ENCODE results near the gene HNRNPUL1. TPM values are rescaled to one million over a fixed set of nuclear protein-coding genes. Genes with fewer than 3 reads are reported as not detected.
A peak's percentile ranks its signal among the peaks of the same experiment; 100 is the strongest.

The HNRNPUL1 gene
- total RNA-seq, 1 donor, result 159 TPM

DNA sequence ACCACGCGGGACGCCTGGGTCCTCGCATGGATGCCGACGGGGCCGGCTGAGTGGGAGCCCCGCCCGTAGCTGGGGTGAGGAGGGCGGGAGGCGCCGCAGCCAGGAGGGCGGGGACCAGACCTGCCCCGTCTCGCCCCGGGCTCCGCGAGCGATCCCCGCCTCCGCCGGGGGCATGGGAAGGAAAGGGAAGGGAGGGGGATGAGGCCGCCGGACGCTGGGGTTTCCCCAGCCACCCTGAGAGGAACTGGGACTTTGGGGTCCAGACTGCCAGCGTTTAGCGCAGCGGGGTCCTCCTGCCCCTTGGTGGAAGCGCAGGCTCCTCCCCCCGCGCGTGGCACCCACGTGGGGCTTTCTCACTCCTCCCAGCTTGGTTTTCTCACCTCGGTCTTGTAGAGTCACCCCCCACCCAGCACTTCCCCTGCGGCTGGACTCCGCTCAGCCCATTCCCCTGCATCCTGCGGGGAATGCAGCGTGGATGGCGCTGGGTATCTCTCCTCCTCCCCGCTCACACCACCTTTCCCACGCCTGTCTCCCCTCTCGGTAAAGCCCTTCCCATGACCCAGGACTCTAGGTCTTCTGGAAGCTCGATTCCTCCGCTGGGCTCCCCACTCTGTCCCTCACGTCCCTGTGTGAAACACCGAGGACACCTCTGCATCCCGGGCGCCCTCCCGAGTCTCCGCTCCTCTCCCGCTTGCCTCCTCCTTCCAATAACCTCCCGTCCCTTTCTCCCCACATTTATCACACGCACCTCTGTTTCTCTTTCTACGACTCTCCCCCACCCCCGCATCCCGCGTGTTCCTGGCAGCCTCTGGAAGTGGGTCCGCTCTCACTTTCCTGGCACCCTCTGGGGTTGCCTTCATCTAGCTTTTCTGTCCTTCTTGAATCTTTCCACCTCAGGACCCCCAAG, 87.4 kb downstream of the HNRNPUL1 start:
- DNase-seq (ENCODE audit: low read depth in 2 of 3, low spot score in 2 of 3), result peak; percentile 74 to 92 (median 90)

DNA sequence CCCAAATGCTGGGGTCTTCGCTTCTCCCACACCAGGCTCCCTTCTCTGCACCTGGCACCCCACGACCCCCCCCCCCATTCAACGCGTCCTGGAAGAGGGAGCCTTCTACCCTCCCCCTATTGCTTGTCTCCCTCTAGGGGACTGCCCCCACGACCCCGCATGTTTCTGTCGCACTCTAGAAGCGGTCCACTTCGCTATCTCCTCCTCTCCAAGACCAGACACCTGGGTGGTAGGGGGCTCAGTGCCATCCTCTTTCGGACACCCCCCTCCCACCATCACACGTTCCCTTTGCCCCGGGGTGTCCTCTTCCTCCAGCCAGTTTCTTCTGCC, 88.1 kb downstream of the HNRNPUL1 start:
- DNase-seq (ENCODE audit: low read depth in 2 of 3, low spot score in 2 of 3), result no peak

DNA sequence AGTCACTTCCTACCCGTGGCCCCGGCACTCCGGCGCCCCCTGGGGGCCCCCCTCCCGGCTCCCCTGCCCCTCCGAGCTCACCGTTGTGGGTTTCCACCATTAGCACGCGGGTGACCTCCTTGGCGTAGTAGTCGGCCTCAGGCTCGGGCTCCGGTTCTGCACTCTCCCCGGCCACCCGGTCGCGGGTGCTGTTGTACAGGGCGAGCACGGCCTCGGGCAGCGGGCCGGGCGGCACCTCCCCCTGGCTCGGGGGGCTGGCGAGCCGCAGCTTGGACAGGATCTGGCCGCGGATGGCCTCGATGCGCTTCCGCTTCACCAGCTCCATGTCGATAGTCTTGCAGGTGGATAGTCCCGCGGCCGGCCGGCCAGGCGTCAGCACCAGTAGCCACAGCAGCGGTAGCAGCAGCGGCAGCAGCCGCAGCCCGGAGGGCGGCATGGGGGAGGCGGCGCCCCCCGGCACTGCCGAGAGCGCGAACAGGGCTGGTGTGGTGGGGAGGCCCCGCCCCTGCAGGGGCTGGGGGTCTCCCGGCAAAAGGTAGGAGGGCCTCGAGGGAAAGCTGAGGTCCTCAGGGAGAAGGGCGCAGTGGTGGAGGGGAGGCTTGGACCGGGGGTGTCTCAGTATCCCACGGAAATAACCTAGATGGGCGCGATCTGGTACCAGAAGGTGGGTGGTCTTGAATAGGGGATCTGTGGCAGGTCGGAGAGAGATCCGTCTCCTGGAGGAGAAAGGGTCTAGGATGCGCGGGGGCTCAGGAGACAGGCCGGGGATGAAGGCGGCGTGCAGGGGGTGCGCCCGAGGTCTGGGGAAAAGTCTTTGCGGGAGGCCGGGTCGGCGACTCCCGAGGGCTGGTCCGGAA, 88.7 kb downstream of the HNRNPUL1 start:
- peak in 2 of 3 donors; percentile 74 to 79 for DNase-seq (ENCODE audit: low read depth in 2 of 3, low spot score in 2 of 3)

DNA sequence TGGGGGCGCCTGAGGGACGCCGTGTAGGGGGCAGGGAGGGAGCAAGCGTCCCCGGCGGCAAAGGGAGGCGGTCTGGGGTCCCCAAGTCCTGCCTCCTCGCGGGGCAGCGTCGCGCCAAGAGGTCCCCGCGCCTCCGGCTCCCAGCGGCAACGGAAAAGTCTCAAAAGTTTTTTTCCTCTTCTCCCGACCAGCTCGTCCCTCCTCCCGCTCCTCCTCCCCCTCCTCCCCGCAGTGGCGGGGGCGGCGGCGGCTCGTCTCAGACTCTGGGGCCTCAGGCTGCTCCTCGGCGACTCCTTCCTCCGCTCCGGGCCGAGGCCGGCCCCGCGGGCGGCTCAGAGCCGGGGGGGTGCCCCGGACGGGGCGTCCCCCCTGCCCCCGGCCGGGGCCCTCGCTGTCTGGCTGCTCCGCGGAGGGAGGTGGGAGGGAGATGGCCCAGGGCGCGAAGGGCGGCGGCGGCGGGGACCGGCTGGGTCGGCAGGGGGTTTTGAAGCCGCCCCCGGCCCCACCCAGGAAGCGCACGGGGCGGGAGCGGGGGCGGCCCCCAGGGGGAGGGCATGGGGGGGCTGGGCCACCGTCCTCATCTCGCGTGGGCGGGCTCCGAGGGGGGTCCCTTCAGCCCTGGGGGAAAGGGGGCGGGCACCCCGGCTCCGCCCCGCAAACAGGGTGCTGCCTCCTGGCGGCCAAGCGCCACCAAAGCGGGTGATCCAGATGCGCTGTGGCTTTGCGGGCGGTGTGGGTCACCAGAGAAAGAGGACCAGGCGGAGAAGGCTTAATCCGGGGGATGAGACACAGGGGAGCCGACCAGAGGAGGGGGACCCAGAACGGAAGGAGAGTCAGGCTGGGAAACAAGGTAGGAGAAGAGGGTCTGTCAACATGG, 89.5 kb downstream of the HNRNPUL1 start, which contains the start of gene TGFB1:
TSS of gene TGFB1 (minus strand) at position 457 of the 877 bp plus-strand sequence. CDS start 878 bp downstream, outside the sequence.
- DNase-seq (ENCODE audit: low read depth in 2 of 3, low spot score in 2 of 3), result peak; percentile 83 to 92 (median 87)

DNA sequence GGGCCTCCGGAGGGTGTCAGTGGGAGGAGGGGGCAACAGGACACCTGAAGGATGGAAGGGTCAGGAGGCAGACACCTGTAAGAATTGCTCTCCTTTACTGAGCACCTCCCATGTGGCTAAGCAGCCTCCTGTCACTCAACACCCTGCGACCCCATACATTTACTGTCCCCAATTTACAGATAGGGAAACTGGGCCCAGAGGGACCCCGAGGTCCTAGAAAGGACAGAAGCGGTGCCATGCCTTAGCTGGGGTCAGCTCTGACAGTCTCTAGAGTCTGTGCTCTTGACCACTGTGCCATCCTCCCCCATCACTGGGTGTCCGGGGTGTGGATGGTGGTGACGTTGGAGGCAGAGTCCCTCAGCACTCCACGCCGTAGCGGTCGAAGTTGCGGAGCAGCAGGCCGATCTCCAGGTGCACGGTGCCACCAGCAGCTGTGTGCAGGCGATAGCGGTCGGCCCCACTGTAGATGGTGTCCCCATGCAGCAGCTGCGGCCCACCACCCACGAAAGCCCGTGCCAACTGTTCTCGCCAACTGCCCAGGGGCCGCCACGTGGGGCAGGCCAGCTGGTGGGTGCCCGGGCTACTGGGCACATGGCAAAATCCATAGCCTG, 90.3 kb downstream of the HNRNPUL1 start:
- DNase-seq (ENCODE audit: low read depth in 2 of 3, low spot score in 2 of 3), result no peak

DNA sequence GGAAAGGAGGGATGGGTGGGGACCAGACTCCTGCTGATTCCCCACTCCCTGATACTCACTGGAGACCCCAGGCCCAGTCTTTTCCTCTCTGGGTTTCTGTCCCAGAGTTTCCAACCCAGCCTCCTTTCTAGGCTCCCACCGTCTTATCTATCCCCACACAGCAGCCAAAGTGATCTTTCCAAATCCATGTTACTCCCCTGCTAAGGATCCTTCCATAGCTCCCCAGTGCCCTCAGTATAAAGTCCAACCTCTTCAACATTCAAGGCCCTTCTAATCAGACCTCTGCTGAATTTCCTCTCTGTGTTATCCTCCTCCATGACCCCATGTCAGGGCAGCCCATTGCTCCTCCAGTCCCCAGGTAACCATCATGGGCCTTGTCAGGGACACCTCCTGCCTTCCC, 90.9 kb downstream of the HNRNPUL1 start:
- DNase-seq (ENCODE audit: low read depth in 2 of 3, low spot score in 2 of 3), result no peak

DNA sequence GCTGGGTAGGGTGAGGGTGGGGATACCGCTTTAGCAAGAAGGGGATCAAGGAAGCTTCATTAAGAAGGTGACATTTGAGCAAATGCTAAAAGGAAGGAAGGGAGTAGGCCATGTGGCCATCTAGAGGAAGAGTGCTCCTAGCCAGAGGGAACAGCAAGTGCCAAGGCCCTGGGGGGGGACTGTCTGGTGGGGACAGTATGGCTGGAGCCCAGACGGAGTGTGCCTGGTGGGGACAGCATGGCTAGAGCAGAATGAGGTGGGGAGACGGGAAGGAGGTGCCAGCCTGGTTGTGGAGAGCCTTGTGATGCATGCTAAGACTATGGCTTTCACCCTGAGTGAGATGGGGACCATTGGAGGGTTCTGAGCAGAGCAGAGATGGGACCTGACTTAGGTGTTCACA, 91.6 kb downstream of the HNRNPUL1 start:
- DNase-seq (ENCODE audit: low read depth in 2 of 3, low spot score in 2 of 3), result no peak

DNA sequence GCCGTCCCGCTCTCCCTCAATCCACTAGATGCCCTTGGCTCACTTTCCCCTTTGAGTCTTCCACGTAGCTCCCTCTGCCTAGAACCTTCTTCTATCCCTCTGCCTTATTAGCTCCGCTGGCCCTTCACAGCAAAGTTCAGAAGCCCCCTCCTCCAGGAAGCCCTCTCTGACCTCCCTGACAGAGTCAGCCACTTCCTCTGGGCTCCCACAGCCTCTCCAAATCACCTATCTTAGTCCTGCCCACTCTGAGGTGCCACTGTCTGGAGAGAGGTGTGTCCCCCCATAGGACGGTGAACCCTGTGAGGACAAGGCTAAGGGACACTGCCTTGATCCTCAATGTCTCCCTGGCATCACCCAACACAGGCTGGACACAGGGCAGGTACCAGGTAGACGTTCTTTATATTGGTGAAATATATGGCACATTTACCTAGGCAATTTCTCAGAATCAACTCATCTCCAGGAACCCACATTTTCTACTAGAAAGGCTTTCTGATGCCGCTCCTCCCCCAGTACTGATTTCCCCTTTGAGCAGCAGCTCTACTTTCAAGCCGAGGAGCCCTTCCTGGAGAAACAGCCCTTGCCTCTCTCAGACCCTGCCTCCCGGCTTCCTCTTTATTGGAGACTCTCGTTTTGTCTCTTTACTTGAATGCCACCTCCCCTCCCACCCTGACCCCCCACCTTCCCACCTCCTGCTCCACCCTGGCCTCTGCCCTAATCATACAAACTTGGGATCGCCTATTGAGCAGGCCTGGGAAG, 93.0 kb downstream of the HNRNPUL1 start:
- no peak for DNase-seq (ENCODE audit: low read depth in 2 of 3, low spot score in 2 of 3)

Small RNA genes within 50 kb of the gene (small RNA-seq; reads per million reads assigned to genes)
- gene RN7SL34P, result not detected

Other genes with a start within 250 kb of the HNRNPUL1 start
- gene CYP2A13, start 175.9 kb upstream of the HNRNPUL1 start, total RNA-seq, result not detected
- under 0.01 TPM for gene CYP2F1, start 149.9 kb upstream of the HNRNPUL1 start, total RNA-seq
- gene CYP2S1, start 71.2 kb upstream of the HNRNPUL1 start, total RNA-seq, result 3.0 TPM
- 7.0 TPM for gene AXL, start 45.1 kb upstream of the HNRNPUL1 start, total RNA-seq
- gene CCDC97, start 45.8 kb downstream of the HNRNPUL1 start, total RNA-seq, result 29.1 TPM
- 76.2 TPM for gene TGFB1, start 89.5 kb downstream of the HNRNPUL1 start, total RNA-seq
- gene B9D2, start 99.8 kb downstream of the HNRNPUL1 start, total RNA-seq, result 26.4 TPM
- gene TMEM91, start 112.2 kb downstream of the HNRNPUL1 start, total RNA-seq, result 22.9 TPM
- gene EXOSC5, start 133.0 kb downstream of the HNRNPUL1 start, total RNA-seq, result 36.4 TPM
- gene BCKDHA, start 133.4 kb downstream of the HNRNPUL1 start, total RNA-seq, result 139 TPM
- gene B3GNT8, start 163.0 kb downstream of the HNRNPUL1 start, total RNA-seq, result 18.0 TPM
- 70.0 TPM for gene DMAC2, start 175.5 kb downstream of the HNRNPUL1 start, total RNA-seq
- under 0.01 TPM for gene ERICH4, start 178.8 kb downstream of the HNRNPUL1 start, total RNA-seq

Data from hematopoietic multipotent progenitor cell (in vitro differentiated cells).